GM12878 (cell line): ENCODE measurements around the gene ANKIB1. TPM values are rescaled to one million over a fixed set of nuclear protein-coding genes. Genes with fewer than 3 reads are reported as not detected.

Source experiments
- ATAC-seq: fragments of 200-7000 bp; cut with Tn5 transposase; 3 replicates; pipeline ENCODE4 v1.9.1; 2020; ENCODE audit warnings: mild to moderate bottlenecking, moderate library complexity
- BruUV-seq: library from RNA; stranded (reverse); fragments of 400-500 nt; replicated peaks from 2 replicates; lab custom pipeline; 2021; lab: Mats Ljungman, UMichigan
- CTCF ChIA-PET: fragments of 300-600 bp; sonication (Branson Sonifier 250); formaldehyde crosslinking; extraction: SDS; loops from one replicate; lab custom pipeline; 2021; ENCODE audit warnings: inconsistent platforms; lab: Yijun Ruan, JAX
- POLR2A ChIA-PET: fragments of 350-600 bp; formaldehyde crosslinking; extraction: SDS; loops from one replicate; lab custom pipeline; 2021; ENCODE audit warnings: inconsistent platforms; lab: Charles Lee
- RAD21 ChIA-PET: fragments of 300-600 bp; sonication (Branson Sonifier 250); formaldehyde crosslinking; loops from one replicate; lab custom pipeline; 2023; ENCODE audit warnings: antibody characterized with exemption; ENCODE audit not compliant: unreplicated experiment; lab: Charles Lee
- SMC1A ChIA-PET: fragments of 300-600 bp; sonication (Branson Sonifier 250); formaldehyde crosslinking; loops from one replicate; lab custom pipeline; 2023; ENCODE audit not compliant: unreplicated experiment, uncharacterized antibody; lab: Charles Lee
- DNase-seq: peaks from one replicate; pipeline ENCODE4 v3.0.0-alpha.2; 2011; ENCODE audit warnings: low read depth, low spot score
- FAIRE-seq: peaks from 3 replicates; lab custom pipeline; 2011; peaks lifted over from hg19 to GRCh38; lab: Jason Lieb, UNC
- H2AFZ ChIP-seq: 2 replicates; pipeline ENCODE4 v1.6.0; 2011; ENCODE audit warnings: low read depth, low read length, control low read depth; ENCODE audit not compliant: control insufficient read depth
- H3K27ac ChIP-seq: 2 replicates; pipeline ENCODE4 v1.5.1; 2011; ENCODE audit warnings: control low read depth; ENCODE audit not compliant: control insufficient read depth, insufficient read depth
- H3K27me3 ChIP-seq, 2 experiments: replicated peaks in 1 of 2; 2 replicates each; pipeline versions ENCODE4 v1.6.0 to v1.6.1; 2011; ENCODE audit warnings: low read length in 1 of 2; ENCODE audit not compliant: control insufficient read depth in 2 of 2, insufficient read depth in 2 of 2
- H3K36me3 ChIP-seq, 2 experiments: 2 replicates each; pipeline ENCODE4 v1.5.1; 2011; ENCODE audit warnings: low read length in 1 of 2; ENCODE audit not compliant: control insufficient read depth in 2 of 2, insufficient read depth in 2 of 2
- H3K4me1 ChIP-seq: 2 replicates; pipeline ENCODE4 v1.6.1; 2011; ENCODE audit warnings: mild to moderate bottlenecking, low read length, moderate library complexity, mixed read lengths; ENCODE audit not compliant: control insufficient read depth, insufficient read depth
- H3K4me2 ChIP-seq: 2 replicates; pipeline ENCODE4 v1.6.0; 2011; ENCODE audit warnings: control low read depth; ENCODE audit not compliant: control insufficient read depth, insufficient read depth
- H3K4me3 ChIP-seq: fragments of 200-600 bp; sonication (generic); 2 replicates; pipeline ENCODE4 v1.5.1; 2016
- H3K79me2 ChIP-seq: 2 replicates; pipeline ENCODE4 v1.6.0; 2011; ENCODE audit warnings: low read length; ENCODE audit not compliant: control insufficient read depth, insufficient read depth
- H3K9ac ChIP-seq: 2 replicates; pipeline ENCODE4 v1.8.0; 2011; ENCODE audit warnings: low read length, control low read depth, mixed read lengths; ENCODE audit not compliant: control insufficient read depth, insufficient read depth
- H3K9me3 ChIP-seq: replicated peaks from 3 replicates; pipeline ENCODE4 v1.5.1; 2011; ENCODE audit warnings: mild to moderate bottlenecking, low read length; ENCODE audit not compliant: control insufficient read depth, insufficient read depth
- H4K20me1 ChIP-seq: 2 replicates; pipeline ENCODE4 v1.6.0; 2011; ENCODE audit not compliant: control insufficient read depth, insufficient read depth
- ATF3 ChIP-seq: IDR thresholded peaks from 2 replicates; pipeline ENCODE4 v1.6.1; 2011; ENCODE audit warnings: low read depth, mild to moderate bottlenecking, low read length, moderate library complexity, borderline replicate concordance; ENCODE audit errors: extremely low read depth
- CBFB ChIP-seq: IDR thresholded peaks from 2 replicates; pipeline ENCODE4 v1.6.1; 2016; ENCODE audit warnings: antibody characterized with exemption, low read depth
- CBX3 ChIP-seq: fragments of 200-600 bp; sonication (generic); IDR thresholded peaks from 2 replicates; pipeline ENCODE4 v1.6.1; 2016; ENCODE audit warnings: low read depth, borderline replicate concordance
- ELK1 ChIP-seq: IDR thresholded peaks from 2 replicates; pipeline ENCODE4 v1.6.1; 2012; ENCODE audit warnings: low read depth, low read length, improper control_type of control experiment
- MTA3 ChIP-seq: IDR thresholded peaks from 2 replicates; pipeline ENCODE4 v1.6.1; 2012; ENCODE audit warnings: low read length, inconsistent platforms, borderline replicate concordance
- REST ChIP-seq: IDR thresholded peaks from 2 replicates; pipeline ENCODE4 v1.6.1; 2012; ENCODE audit warnings: mild to moderate bottlenecking, low read depth, low read length
- SMAD5 ChIP-seq: IDR thresholded peaks from 2 replicates; pipeline ENCODE4 v1.6.1; 2016; ENCODE audit warnings: antibody characterized with exemption, low read depth
- TBL1XR1 ChIP-seq: IDR thresholded peaks from 2 replicates; pipeline ENCODE4 v1.6.1; 2012; ENCODE audit warnings: low read depth, low read length, improper control_type of control experiment
- USF1 ChIP-seq: IDR thresholded peaks from 2 replicates; pipeline ENCODE4 v1.6.1; 2011; ENCODE audit warnings: borderline replicate concordance, low read depth, mild to moderate bottlenecking, moderate library complexity, mixed read lengths, low read length; ENCODE audit not compliant: insufficient read depth; ENCODE audit errors: extremely low read length
- ZNF274 ChIP-seq: IDR thresholded peaks from one replicate; pipeline ENCODE4 v1.8.0; 2011; ENCODE audit not compliant: insufficient read length, insufficient read depth
- WGBS: methylation state at CpG from one replicate; pipeline ENCODE4 v1.1.6; 2016; ENCODE audit warnings: low lambda C conversion rate; ENCODE audit not compliant: insufficient replicate concordance, insufficient coverage; ENCODE audit errors: missing lambda C conversion rate; 5-methylcytosine and 5-hydroxymethylcytosine counted together
- in situ Hi-C: fragments of 300-500 bp; cut with MboI; formaldehyde crosslinking; loops from 9 replicates; pipeline ENCODE4 v1.14.3; 2018; ENCODE audit warnings: mixed read lengths
- intact Hi-C: fragments of 100-400 bp; cut with micrococcal nuclease; formaldehyde crosslinking; loops from one replicate; pipeline ENCODE4 v1.14.2; 2022; ENCODE audit not compliant: unreplicated experiment
- polyA plus RNA-seq, 11 experiments: library from polyadenylated mRNA; depleted of rRNA in 4 of 11; unstranded in 6 of 11; stranded (reverse) in 5 of 11; fragments of >200 nt; fragmentation: Nextera tagmentation in 4 of 11; fragmentation: Illumina TruSeq in 1 of 11; extraction: Ambion mirVana in 4 of 11; extraction: Trizol in 1 of 11; gene quantifications; 1 replicate in 1 of 11; 2 replicates in 10 of 11; pipeline versions ENCODE4 v1.2.1 to v1.2.3, GENCODE V29; 2011 to 2016; ENCODE audit warnings: inconsistent platforms in 2 of 11, missing spikeins in 2 of 11, low read depth in 1 of 11
- total RNA-seq, 4 experiments: library from RNA; depleted of rRNA in 3 of 4; stranded (reverse); fragments of >200 nt in 3 of 4; fragmentation: Illumina TruSeq in 1 of 4; extraction: Trizol in 1 of 4; gene quantifications; 2 replicates each; pipeline versions ENCODE4 v1.2.1 to v1.2.3, GENCODE V29; 2013 to 2021

Gene ANKIB1
- total and polyA plus RNA-seq, 10 of the 15 experiments (the other 5 are each of a cell fraction or from before 2014, with no cell fraction given): 9.0 to 54.0 (median 21.9) TPM

GRCh38 chr7:92228100-92228499 is 17.7 kb upstream of the ANKIB1 start:
- SMC1A ChIA-PET: no interaction called here
- FAIRE-seq: no peak
- intact Hi-C loops: no loop called here
- no peak for DNase-seq
- Histone ChIP-seq H3K9ac (no peak overlapping the region), H3K79me2 (no peaks in the 10 kb centered on the region), H3K4me2 (no peak overlapping the region), H3K4me3 (no peak overlapping the region)
- in situ Hi-C loops: no loop called here
- TF ChIP-seq ZNF274 (no peak), SMAD5 (no peak), CBX3 (no peak), USF1 (no peak), ATF3 (no peak), MTA3 (no peak), TBL1XR1 (no peak), ELK1 (no peak), CBFB (no peak), REST (no peak)
- TF ChIP-seq, all 136 proteins: peak for 0
- POLR2A ChIA-PET: no interaction called here
- Histone ChIP-seq H3K27me3 (no peaks in the 10 kb centered on the region), H3K9me3 (no peaks in the 10 kb centered on the region), H3K4me1 (no peaks in the 10 kb centered on the region), H3K36me3 (peaks cover 0 to 6% of the 10 kb centered on the region in 2 experiments; a peak in 1 of 4 replicates), H4K20me1 (no peaks in the 10 kb centered on the region), H2AFZ (no peak overlapping the region), H3K27ac (no peak overlapping the region)
- 97% methylated on average over 2 of the region's 2 CpGs for whole genome bisulfite sequencing
- no peak for ATAC-seq
- no TSS peak for BruUV-seq
- RAD21 ChIA-PET: no interaction called here
- CTCF ChIA-PET: interaction anchor here (0.6 kb wide), 1 partner anchor 673 kb away, joined by 3 read pairs; no protein-coding TSS in a partner anchor
